Astrocyte of the spinal cord (primary cell): Measurements from ENCODE around the gene C3orf18.

Source experiments
- DNase-seq: peaks from one replicate; pipeline ENCODE4 v3.0.0; 2011; ENCODE audit warnings: low read depth, low spot score
- H3K4me3 ChIP-seq: 2 replicates; pipeline ENCODE4 v1.5.1; 2011; ENCODE audit warnings: low read depth, mild to moderate bottlenecking, low read length, moderate library complexity
- in situ Hi-C: cut with HindIII; loops from 2 replicates; pipeline ENCODE4 v1.10.0; 2017; ENCODE audit warnings: low sequenced_read_pairs
- TF ChIP-seq, protein P1 (sequence below): IDR thresholded peaks from 2 replicates; pipeline ENCODE4 v1.5.1; 2012; ENCODE audit warnings: low read depth, mild to moderate bottlenecking, low read length, inconsistent platforms

The C3orf18 gene

GRCh38 chr3:50508821-50509220 lies 58.7 kb downstream of the C3orf18 start:
- no peak for DNase-seq
- in situ Hi-C loops = no loop called here
- TF ChIP-seq, protein P1, sequence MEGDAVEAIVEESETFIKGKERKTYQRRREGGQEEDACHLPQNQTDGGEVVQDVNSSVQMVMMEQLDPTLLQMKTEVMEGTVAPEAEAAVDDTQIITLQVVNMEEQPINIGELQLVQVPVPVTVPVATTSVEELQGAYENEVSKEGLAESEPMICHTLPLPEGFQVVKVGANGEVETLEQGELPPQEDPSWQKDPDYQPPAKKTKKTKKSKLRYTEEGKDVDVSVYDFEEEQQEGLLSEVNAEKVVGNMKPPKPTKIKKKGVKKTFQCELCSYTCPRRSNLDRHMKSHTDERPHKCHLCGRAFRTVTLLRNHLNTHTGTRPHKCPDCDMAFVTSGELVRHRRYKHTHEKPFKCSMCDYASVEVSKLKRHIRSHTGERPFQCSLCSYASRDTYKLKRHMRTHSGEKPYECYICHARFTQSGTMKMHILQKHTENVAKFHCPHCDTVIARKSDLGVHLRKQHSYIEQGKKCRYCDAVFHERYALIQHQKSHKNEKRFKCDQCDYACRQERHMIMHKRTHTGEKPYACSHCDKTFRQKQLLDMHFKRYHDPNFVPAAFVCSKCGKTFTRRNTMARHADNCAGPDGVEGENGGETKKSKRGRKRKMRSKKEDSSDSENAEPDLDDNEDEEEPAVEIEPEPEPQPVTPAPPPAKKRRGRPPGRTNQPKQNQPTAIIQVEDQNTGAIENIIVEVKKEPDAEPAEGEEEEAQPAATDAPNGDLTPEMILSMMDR = no peak
- H3K4me3 ChIP-seq = no peak overlapping the region
